DMS79 treated with DMSO at 0.1 percent for 48 hours (cell line): ENCODE measurements around the gene LRMDA.

Source experiments
- DNase-seq: peaks from one replicate; lab custom pipeline; 2025; lab: John Stamatoyannopoulos, UW

LRMDA gene

DNA sequence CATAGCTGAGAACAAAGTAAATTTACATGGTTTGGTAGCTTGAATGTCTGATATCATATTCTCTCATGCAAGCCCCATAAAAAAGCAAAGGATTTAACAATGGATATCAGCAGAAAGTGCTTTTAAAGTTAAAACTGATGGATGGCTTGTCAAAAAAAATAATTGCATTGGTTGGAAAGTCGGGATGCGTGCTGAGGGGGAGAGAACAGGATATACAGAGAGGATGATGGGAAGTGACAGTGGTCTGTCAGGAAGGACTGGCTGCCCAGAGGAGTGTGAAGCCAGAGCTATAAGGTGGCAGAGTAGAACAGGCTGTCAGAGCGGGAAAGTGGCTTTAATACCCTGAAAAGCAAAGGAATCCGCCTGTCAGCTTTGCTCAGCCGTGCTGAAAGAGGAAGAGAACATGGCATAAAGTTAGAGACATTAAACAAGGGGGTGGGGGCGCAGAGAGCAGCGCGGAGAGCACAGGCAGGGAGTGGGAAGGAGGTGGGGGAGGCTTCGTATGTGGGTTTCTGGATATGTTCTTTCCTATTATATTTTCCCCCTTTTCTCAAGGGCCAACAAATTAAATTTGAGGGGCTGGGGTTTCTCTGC is 493.0 kb downstream of the LRMDA start:
- no peak for DNase-seq

DNA sequence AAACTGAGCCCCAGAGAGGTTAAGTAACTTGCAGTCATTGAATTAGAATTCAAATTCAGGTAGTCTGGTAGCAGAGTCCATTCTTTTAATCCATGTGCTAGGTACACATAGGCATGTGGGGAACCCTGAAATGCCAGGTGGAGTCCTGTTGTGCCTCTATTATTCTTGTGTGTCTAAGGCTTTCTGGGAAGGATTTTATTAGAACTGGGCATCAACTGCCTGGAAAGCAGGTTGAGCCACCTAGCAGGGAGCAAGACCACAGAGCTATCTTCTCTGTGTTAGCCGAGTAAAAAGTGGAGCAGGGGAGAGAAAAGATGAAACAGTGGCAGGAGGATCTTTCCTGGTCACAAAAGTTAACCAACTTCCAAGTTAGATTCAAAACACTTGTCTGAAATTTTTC is 494.6 kb downstream of the LRMDA start:
- DNase-seq = no peak

DNA sequence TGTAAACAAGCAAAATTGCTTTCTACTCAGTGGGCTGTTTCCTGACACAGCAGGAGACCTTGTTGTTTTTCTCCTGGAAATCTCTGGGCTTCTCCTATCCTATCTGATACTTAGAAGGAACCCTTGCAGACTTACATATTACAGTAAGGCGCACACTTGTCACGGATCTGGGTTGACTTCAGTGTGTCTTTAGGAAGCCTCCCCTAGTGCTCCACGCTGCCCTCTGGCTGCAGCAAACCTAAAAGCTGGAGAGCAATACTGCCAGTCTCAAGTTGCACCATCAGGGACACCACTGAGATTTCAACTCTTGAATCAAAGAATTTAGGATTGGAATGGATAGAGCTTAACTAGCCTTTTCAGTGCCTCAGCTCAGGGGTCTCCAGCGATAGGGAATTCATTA is 495.3 kb downstream of the LRMDA start:
- DNase-seq = no peak

DNA sequence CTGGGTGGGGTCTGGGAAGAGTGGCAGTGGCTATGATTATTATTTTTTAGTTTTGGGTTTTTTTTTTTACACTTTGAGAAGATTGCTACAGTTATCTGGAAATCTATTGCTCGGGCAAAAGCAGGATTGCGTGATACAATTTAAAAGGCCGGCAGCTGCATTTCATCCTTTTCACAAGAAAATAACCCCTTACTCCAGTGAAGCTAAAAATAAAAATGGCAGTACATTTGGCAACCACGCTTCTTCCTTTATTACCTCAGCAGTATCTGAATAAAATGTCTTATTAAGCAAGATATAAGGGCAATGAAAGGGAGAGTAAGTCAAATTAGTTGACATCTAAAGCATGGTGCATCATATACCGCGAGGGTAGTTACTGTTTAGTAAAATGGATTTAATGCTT is 496.8 kb downstream of the LRMDA start:
- DNase-seq = no peak

DNA sequence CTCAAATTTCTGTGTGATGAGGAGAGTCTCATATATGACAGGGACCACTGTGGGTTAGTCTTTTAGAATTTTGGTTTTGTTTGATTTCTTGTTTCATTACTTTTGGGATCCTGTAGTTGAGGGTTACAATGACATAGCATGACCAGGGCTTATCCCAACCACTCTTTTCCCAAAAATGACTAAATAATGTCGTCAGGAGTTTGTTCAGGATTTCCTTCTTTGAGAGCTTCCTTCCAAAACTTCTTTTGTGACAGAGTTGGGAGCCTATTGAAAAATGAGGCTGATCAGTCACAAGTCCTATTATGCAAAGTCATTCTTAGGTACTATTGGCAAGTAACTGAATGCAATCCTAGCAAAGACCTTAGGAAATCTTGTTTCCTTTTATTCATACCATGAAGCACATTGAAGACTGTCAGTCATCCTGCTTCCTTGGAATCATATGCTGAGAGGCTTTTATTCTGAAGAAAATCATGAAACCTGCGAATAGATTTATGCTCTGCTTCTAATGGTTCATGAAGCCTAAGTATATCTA is 498.3 kb downstream of the LRMDA start:
- no peak for DNase-seq

DNA sequence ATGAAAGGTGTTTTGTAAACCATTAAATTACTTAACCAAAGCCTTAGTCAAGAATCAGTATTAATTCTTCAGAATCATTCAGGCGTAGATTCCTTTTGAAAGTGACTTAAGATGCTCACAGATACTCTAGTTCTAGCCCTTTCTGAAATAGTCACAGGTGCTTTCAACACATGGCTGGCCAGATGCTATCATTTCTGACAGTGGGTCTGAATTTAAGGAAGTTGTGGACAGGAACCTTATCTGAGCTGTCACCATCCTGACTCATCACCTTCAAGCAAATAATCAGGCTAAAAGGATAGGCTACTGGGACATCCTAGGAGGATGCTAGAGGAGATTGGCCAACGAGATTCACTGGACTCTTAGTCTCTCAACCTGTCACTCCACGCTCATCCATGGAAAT is 501.5 kb downstream of the LRMDA start:
- no peak for DNase-seq

DNA sequence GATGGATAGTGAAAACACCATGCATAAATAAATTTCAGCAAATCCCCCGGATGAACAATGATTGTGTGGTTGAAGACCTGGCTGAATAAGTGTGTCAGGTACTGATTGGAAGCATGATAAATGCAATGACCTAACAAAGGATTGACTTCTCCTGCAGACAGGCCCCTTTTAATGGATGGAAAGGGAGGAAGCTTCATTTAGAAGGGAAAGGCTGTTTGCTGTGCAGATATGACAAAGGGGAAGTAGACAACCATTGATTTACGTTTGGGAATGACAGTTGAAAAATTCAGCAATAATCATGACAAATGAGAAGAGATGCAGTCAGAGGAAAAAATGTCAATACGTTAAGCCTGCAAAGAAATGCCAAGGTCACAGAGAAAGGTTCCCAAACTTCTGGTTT is 503.8 kb downstream of the LRMDA start:
- DNase-seq = no peak

DNA sequence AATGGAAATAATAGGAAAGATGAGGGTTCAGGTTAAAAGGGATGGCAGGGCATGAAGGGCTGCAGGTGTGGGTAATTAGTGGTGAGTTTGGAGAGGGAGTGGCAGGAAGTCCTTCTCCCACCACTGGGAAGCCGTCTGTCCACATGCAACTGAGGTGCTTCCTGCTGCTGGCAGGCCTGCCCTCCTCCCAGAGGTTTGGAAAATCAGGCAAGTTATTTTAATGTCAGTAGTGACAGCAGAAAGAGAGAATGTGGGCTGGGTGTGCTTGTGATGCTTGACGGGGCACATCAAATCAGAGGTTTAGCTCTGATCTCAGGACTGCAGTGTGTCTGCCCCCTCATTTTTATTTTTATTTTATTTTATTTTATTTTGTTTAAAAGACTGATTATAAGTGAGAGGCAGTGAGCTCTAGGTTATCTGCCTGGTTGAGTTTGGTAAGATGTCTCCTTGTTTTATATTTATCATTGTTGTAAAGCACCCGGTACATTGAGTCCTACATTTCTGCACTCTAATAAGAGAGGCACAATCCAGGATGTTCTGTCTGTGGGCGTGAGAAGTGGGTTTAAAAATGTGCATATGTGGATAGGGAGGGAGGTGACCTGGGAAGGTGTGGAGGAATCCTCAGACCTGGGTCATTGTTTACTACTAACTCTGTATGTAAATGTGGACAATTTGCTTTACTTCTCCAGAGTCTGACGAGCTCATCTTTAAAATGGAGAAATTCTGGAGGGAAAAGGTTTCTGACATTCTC is 504.4 kb downstream of the LRMDA start:
- DNase-seq = no peak

DNA sequence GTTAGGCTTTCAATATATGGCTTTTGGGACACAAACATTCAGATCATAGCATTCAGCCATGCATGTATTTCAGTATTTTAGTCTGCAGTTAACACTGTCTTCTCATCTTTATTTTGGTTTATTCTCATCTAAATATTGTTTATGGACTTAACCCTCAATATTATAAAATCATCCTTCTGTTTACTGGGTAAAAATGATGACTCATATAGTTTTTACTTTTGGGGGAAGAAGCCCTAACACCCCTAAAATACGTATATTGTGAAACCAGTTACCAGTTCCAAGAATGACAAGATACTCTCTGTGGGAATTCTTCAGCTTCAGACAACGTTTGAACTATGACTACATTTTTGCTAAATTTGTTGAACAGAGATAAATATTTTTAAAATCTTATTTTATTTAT is 505.4 kb downstream of the LRMDA start:
- no peak for DNase-seq

DNA sequence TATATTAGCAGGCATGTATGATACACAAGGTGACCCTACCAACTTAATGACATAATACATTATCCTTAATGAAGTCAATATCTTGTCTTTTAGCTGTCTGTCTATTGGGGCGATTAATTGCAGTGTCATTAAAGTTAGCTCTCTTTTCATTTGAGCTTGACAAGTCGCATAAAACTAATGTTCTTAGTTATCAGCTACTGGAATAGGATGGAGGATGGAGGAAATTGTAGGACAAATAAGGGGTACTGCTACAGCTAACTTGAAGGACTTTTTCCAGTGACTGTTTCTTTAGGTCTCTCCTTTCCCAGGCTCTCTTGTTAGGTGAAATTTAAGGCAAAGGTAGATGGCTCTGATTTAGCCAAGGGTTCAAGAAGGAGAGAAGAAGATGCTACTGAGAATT is 506.4 kb downstream of the LRMDA start:
- DNase-seq = no peak

DNA sequence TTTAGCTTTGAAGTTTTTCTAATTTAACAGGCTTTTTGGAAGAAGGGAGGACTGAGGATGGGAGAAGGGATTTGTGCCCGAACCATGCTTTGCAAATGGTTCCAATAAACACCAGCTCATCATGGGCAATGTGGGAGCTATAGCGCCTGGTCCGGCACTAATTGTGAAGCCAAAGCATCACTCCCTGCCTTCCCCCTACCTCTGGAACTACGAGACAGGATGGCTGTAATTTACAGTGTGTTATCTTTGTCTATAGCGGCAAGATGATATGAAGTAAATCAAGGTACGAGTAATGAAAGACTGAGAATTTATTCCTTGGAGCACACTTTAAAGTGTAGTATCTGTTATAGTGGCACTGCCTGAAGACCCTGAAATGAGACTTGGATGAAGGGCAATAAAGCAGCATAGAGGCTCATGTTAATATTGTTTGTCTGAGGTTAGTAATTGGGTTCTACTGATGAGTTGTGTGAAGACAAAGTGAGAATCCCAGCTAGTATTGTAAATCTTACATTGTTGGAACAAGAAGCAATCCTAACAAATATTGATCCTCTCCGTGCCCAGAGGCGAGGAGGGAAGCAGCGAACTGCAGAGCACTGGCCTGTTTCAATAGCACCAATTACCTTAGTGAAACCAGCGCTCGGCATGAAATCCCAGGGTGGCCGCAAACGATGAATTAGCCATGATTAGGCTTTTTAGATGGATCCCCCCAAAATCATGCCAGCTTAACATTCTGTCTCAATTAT is 507.1 kb downstream of the LRMDA start:
- DNase-seq = no peak

DNA sequence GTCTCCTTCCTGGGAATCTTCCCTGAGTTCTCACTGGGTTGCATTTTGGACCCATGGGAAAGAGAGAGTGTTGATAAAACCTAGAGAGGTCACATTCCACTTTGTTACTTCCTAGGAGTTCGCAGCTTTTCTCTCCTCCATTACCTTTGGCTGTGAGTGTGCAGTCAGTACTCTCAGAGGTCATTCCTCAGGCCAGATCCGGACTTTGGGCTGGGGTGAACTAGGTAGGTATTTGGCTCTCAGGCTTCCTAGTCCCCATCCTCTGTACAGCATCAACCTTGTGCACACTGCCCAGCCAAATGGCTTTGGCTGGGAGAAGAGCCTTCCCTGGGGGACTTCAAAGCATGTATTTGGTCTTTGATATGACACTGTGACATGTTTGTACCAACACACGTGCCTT is 508.1 kb downstream of the LRMDA start:
- no peak for DNase-seq

DNA sequence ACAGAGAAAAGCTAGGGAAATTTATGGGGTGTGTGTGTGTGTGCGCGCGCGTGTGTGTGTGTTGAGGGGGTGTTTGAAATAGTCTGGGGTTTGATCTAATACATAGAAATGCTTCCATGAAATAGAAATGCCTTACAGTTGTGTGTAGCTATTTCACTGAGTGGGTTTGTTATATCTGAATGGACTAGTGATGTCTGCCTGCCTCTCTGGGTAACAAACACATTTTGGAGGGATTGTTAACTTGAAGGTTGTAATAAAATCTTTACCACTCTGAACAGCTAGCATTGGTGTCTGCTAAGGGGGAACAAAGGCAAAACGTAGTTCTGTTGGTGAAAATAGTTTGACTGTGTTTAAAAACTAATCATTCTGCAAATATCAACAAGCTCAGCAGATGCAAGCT is 509.3 kb downstream of the LRMDA start:
- no peak for DNase-seq

DNA sequence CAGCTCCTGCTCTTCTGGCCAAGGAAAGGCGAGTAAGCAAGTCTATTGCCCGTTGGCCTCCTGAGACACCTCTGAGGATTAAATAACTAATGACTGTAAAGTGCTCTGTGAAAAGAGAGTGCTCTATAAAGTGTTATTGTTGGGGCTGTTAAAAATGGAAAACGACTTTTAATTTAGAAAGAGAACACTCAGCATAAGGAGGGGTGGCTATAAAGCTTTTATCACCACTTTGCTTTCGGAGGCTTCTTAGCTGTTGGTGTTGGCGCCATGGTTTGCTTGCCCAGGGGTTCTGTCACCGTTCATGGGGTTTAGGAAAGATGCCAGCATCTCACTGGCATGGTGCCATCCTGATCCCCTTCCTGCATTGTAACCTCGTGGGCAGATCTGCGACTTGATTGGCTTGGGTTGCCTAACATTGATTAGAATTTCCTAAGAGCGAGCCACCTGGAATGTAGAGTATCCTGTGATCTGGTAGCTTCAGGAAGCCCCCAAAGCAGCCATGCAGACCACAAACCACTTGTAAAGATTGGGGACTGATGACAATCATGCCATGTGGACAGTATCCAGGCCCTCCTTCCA is 509.9 kb downstream of the LRMDA start:
- DNase-seq = peak; percentile 83

DNA sequence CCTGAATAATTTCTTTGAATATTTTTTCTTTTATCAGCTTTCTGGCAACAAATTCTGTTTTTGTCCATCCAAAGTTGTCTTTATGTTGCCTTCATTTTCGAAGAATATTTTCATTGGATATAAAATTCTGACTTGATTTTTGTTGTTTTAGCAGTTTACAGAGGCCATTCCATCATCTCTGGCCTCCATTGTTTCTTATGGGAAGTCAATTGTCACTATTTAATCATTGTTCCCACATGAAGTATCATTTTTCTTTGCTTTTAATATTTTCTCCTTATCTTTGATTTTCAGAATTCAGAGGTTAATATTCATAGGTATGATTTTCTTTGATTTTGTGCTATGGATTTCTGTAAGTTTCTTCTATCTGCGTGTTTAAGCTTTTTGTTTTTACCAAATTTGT is 512.6 kb downstream of the LRMDA start:
- DNase-seq = no peak

DNA sequence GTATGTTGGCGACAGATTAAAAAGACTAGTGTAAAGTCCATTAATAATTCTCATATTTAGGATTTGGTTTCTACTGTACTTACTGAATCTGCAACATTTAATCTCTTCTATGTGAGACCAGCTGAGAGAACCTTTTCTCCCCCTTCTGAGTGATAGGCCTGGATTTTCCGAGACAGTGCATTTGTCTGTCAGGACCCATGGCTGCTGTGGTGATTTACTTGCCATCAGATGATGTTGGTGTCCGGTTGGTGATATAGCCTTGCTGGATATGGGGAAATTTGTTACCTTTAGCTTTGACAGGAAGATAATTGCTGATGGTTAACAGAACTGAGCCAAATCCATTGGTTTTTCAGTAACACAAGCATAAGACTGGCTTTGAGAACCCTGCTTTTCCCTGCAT is 517.2 kb downstream of the LRMDA start:
- DNase-seq = no peak

DNA sequence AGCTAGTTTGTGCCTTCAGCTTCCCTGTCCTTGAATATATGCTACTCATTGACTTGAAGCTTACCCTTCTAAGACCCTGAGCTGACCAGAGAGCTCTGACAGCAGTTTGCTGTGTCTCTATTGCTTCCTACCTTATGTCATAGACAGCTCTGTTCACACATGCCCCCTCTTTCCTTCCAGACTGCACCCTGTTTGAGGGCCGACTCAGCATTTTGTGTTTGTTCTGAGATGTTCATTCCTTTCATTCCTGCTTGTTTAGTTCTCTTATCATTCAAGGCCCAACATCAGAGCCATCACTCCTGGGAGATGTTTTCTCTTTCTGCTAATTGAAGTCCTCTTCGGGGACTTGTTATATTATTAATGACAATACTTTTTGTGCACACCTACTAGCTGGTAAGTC is 518.9 kb downstream of the LRMDA start:
- no peak for DNase-seq

DNA sequence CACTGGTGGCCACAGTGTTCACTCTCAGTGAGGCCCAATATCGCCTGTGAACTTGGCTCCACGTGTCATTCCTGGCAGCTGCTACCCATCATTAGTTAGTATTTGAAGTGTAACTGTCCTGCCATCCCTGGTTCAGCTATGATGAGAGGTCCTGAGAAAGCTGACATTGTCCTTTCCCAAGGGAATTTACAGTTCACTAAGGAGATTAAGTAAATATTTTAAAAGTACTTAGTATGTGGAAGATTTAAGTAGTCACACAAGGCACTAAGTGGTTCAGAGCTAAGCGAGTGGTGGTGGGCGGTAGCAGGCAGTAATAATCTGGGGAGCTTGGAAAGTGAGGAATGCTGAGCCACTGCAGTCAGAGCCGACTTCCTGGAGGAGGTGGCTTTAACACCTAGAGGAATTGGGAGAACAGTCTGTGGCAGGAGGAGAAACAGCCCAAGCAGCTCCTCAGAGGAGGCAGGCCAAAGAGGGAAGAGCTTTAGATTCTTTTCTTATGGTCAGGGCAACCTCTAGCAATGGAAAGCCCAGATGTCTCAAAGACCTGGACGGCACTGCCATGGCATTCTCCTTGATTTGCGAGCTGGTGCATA is 519.7 kb downstream of the LRMDA start:
- DNase-seq = no peak

DNA sequence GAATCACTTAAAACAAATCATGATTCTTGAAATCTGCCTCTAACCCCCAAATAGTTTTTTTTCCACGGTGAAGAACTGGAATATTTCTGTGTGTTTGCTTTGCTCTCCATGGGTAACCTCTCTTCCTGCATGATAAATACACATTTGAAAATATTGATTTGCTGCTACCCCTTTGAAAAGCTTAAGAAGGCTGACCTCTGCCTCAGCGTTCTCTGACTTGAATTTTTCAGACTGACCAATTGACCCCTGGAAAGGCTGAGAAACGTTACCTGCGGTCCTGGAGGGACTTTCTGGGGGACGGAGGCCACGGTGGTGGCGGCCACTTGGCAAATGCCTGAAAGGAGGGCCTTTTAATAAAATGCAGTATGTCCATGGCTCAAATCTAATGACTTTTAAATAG is 520.2 kb downstream of the LRMDA start:
- DNase-seq = no peak

DNA sequence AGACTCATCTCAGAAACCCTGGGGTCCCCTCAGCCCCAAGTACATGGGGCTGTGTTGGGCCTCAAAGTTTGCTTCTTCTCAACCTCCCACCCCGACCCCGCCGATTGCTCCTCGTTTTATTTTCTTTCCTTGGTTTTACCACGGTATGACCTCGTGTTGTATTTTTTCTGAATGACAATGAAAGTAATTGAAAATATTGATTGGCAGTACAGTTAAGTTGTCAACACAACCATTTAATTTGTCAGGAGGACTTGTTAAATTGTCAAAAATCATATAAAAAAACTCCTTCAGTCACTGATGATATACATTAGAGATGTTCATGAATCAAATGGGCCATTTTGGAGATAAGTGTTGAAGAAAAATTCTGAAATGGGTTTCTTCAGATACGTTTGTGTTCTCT is 520.7 kb downstream of the LRMDA start:
- no peak for DNase-seq

DNA sequence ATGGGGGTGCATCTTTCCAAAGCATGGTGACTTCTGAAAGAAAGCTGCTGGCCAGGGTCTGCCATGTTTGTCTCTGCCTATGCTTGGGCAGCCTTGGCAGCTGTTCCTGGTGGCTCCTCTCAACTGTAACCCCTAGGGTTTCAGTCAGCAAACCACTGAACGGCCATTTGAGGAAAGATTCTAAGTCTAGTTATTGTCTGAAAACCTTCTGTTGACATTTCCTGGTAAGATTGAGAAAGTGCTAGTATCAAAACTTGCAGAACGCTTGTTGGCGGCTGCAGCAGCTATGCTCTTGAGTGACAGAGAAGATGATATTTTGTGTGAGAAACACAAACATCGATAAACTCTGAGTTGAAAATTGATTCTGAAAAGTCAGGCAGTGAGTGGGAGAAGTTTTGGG is 523.1 kb downstream of the LRMDA start:
- no peak for DNase-seq

DNA sequence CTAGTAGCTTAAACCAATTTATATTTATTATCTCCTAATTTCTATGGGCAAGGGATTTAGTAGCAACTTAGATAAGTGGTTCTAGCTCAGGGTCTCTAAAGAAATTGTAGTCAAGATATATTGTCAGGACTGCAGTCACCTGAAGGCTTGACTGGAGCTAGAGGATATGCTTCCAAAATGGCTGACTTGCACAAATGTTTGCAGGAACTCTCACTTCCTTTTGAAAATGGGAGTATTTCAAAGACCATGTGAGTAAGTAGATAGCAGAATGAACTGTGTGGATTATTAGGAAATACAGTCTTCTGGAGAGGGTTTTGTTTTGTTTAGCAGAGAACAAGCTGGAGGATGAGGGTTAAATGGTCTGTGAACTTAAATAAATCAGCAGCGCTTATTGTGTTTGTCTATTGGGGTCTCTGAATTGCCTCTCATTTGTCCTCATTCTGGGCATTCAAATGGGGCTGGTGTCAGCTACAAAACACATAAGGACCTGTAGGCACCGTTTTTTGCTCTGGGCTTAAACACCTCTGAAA is 524.6 kb downstream of the LRMDA start:
- no peak for DNase-seq
